ENCODE results near the gene TNNT2.

TNNT2 gene

DNA sequence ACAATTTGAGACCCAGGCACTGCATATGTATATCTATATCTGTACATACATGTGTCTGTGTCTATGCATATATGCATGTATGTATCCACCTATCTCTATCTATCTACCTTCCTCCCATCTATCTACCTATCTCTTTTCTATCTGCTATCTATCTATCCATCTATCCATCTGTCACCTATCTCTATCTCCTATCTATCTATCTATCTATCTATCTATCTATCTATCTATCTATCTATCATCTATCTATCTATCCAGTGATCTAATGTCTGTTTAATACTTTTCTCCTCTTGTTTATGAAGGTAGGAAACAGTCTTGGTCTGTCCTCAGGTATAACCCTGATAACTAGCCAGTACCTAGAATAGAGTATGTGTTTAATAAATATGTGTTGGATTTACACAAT lies 25.9 kb downstream of the TNNT2 start:
- ATAC-seq (ENCODE audit: low read depth): no peak
- Mint-ChIP-seq H3K9me3 (no peaks in the 10 kb centered on the region), H3K27me3 (peaks cover 19% of the 10 kb centered on the region), H3K4me1 (peaks cover 3% of the 10 kb centered on the region), H3K4me3 (no peak overlapping the region), H3K36me3 (no peaks in the 10 kb centered on the region), H3K27ac (no peak overlapping the region)
- no peak for DNase-seq (ENCODE audit: low spot score in 2 of 2)

DNA sequence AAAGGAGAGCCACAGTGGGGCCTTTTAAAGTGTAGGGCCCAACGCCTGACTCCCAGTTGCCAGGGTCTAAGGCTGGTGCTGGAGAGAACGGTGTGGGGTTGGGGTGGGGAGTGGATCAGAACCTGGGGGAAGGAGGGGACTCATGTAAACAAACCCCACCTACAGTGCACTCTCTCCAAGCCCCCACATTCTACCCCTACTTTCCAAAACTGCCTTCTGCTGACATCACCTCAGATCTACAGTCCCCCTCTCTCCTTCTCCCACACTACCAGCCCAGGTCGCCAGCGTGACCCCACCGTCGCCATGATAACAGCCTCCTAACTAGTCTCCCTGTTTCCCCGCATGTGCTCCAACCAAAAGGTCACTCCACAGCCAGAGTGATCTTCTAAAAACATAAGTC lies 26.6 kb downstream of the TNNT2 start:
- H3K27ac Mint-ChIP-seq: no peak overlapping the region
- DNase-seq (ENCODE audit: low spot score in 2 of 2) (no peak), ATAC-seq (ENCODE audit: low read depth) (no peak)
- no peak overlapping the region for H3K4me3 Mint-ChIP-seq
- no peaks in the 10 kb centered on the region for H3K36me3 Mint-ChIP-seq
- peaks cover 3% of the 10 kb centered on the region for H3K4me1 Mint-ChIP-seq
- H3K9me3 Mint-ChIP-seq: no peaks in the 10 kb centered on the region
- H3K27me3 Mint-ChIP-seq: peaks cover 19% of the 10 kb centered on the region

DNA sequence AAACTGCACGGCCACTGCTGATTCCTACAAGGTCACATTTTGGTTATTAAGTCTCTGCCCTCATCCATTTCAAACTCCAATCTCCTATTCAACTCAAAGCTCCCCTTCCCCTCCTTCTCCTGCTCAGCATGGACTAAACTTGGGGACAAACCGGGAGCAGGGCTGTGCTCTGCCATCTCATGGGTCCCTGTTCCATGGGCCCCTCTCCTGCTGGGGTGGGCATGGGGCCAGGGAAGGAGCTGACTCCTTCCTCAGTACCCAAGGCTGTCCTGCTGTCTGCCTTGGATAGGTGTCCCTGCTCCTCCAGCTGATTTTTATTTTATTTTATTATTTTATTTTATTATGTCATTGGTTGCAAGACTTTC lies 27.1 kb downstream of the TNNT2 start:
- H3K27ac Mint-ChIP-seq: no peak overlapping the region

DNA sequence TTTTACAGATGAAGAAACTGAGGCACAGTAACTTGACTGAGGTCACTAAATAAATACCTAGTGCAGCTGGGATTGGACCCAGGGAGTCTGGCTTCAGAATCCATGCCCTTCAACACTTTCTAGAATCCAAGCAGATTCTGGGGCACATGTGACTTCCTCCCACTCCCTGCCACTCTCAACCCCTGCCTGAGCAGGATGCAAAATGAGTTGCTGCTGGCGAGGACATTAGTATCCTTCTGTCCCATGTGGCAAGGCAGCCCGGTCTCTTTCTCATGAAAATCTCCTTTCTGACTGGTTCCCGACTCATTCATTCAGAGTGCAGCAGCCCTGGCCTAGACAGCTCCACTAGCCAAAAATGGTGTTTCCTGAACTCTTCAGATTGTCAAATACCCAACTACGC lies 28.4 kb downstream of the TNNT2 start:
- Mint-ChIP-seq H3K4me1 (peaks cover 3% of the 10 kb centered on the region), H3K36me3 (no peaks in the 10 kb centered on the region), H3K9me3 (no peaks in the 10 kb centered on the region), H3K27me3 (peaks cover 23% of the 10 kb centered on the region), H3K4me3 (no peak overlapping the region), H3K27ac (no peak overlapping the region)
- no peak for ATAC-seq (ENCODE audit: low read depth)
- no peak for DNase-seq (ENCODE audit: low spot score in 2 of 2)

More for the DNA sequence above, 27.1 kb downstream of the TNNT2 start:
- Mint-ChIP-seq H3K4me1 (peaks cover 3% of the 10 kb centered on the region), H3K27me3 (peaks cover 17% of the 10 kb centered on the region), H3K9me3 (no peaks in the 10 kb centered on the region), H3K36me3 (no peaks in the 10 kb centered on the region), H3K4me3 (no peak overlapping the region)
- no peak for DNase-seq (ENCODE audit: low spot score in 2 of 2)
- no peak for ATAC-seq (ENCODE audit: low read depth)

DNA sequence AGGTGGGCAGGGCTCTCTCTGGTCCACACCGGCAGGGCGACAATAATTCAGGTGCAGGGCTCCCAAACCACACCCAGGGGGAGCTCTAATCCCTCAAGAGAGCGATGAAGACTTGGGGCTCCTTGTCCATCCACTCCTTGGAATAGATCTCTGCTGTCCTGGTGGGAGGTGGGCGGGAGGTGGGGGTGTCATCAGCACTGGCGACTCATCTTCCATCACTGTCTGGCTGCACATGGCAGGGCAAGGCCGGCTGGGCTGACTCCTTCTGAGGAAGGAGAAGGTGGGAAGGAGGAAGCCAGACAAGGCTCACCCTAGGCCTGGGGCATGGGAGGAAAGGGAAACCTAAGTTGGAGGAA lies 29.3 kb downstream of the TNNT2 start:
- Mint-ChIP-seq H3K27ac (no peak overlapping the region), H3K36me3 (no peaks in the 10 kb centered on the region), H3K27me3 (peaks cover 23% of the 10 kb centered on the region), H3K9me3 (no peaks in the 10 kb centered on the region), H3K4me3 (no peak overlapping the region), H3K4me1 (peaks cover 3% of the 10 kb centered on the region)
- no peak for DNase-seq (ENCODE audit: low spot score in 2 of 2)
- ATAC-seq (ENCODE audit: low read depth): no peak

DNA sequence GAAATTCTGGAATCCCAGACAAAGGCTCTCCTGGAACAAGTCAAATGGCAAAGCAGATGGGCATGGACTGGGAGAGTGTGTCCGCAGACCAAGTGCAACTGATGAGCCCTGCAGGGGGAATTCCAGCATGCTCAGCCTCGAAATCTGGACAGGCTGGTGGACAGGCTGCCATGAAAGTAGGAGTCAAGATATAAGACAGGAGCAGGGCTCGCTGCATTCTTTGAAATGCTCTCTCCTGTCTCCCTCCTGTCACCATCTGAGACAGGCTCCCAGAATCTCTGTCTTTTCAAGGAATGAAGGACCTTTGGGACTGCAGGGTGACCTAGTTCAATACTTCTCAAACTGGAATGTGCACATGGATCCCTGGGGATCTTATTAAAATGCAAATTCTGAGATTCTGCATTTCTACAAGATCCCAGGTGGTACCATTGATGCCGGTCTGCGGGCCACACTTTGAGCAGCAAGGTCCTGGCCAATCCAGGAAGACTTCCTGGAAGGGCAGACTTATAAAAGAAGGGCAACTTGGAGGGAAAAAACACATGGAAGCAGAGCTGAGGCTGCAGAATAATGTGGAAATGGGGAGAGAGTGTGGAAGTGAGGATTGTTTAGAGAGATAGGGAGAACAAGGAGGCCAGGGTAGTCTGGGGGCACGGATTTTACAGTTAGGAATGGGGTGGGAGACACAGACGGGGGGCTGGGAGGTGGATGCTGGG lies 29.8 kb downstream of the TNNT2 start:
- no peak for ATAC-seq (ENCODE audit: low read depth)
- Mint-ChIP-seq H3K9me3 (no peaks in the 10 kb centered on the region), H3K27me3 (peaks cover 23% of the 10 kb centered on the region), H3K4me3 (no peak overlapping the region), H3K27ac (no peak overlapping the region), H3K4me1 (peaks cover 3% of the 10 kb centered on the region), H3K36me3 (no peaks in the 10 kb centered on the region)
- DNase-seq (ENCODE audit: low spot score in 2 of 2): no peak

DNA sequence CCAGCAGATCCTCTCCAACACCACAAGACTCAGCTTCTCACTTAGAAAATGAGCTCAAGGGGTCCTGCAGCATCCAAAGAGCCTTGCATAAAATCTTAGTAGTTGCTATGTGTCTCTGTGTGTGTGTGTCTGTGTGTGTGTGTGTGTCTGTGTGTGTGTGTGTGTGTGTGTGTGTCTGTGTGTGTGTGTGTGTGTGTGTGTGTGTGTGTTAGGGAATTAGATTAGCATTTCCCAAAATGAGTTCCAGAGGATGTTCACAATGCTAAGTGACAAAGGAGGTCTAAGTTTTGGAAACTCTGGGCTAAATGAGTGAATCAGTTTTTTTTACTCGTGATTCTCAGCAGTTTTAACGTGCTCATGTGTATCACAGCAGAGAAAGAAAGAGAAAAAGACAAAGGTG lies 30.5 kb downstream of the TNNT2 start:
- ATAC-seq (ENCODE audit: low read depth): no peak
- Mint-ChIP-seq H3K36me3 (no peaks in the 10 kb centered on the region), H3K4me1 (peaks cover 3% of the 10 kb centered on the region), H3K9me3 (no peaks in the 10 kb centered on the region), H3K27ac (no peak overlapping the region), H3K4me3 (no peak overlapping the region), H3K27me3 (peaks cover 23% of the 10 kb centered on the region)
- DNase-seq (ENCODE audit: low spot score in 2 of 2): no peak

DNA sequence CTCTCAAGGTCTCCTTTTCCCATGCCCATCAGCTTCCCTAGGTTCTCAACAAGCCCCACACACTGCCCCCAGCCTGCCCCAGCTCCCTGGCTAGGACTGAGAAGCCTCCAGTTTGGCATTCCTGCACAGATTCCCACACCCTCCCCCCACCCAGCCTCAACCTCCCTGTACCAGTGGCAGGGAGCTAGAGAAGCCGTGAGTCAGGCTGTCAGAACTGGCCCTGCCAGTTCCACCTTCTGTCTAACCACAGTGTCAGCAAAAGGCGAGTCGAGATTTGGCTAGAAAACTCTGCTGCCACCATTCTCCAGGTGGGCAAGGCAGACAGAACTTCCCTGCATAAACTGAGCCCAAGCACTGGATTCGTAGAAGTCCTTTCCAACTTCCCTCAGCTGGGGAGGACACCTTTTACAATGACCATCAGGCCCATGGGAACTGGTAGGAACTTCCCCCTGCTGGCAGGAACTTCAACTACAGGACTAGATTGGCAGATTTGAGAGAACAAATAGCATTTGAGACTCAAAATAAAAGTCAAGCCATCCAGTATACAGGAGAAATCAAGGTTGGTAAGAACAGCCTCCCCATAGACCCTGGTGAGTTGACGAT lies 31.0 kb downstream of the TNNT2 start:
- Mint-ChIP-seq H3K27me3 (peaks cover 21% of the 10 kb centered on the region), H3K4me1 (peaks cover 3% of the 10 kb centered on the region), H3K27ac (no peak overlapping the region), H3K4me3 (no peak overlapping the region), H3K36me3 (no peaks in the 10 kb centered on the region), H3K9me3 (peaks cover under 1% of the 10 kb centered on the region)
- ATAC-seq (ENCODE audit: low read depth) (no peak), DNase-seq (ENCODE audit: low spot score in 2 of 2) (no peak)

DNA sequence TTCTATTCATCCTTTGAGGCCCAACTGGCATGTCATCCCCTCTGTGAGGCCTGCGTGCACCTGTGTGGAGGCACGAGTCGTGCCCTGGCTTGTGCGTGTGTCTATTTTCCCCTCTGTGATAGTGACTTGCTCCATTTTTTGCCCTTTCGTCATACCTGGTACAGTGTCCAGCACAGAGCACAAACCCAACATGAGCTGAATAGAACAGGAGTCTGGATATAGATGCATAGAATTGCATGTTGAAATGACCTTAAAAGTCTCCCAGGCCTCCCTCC lies 32.5 kb downstream of the TNNT2 start:
- no peak for DNase-seq (ENCODE audit: low spot score in 2 of 2)
- no peak overlapping the region for H3K27ac Mint-ChIP-seq
- H3K36me3 Mint-ChIP-seq: no peaks in the 10 kb centered on the region
- no peak for ATAC-seq (ENCODE audit: low read depth)
- H3K4me3 Mint-ChIP-seq: no peak overlapping the region
- peaks cover 3% of the 10 kb centered on the region for H3K4me1 Mint-ChIP-seq
- peaks cover 2% of the 10 kb centered on the region for H3K9me3 Mint-ChIP-seq
- peaks cover 16% of the 10 kb centered on the region for H3K27me3 Mint-ChIP-seq

DNA sequence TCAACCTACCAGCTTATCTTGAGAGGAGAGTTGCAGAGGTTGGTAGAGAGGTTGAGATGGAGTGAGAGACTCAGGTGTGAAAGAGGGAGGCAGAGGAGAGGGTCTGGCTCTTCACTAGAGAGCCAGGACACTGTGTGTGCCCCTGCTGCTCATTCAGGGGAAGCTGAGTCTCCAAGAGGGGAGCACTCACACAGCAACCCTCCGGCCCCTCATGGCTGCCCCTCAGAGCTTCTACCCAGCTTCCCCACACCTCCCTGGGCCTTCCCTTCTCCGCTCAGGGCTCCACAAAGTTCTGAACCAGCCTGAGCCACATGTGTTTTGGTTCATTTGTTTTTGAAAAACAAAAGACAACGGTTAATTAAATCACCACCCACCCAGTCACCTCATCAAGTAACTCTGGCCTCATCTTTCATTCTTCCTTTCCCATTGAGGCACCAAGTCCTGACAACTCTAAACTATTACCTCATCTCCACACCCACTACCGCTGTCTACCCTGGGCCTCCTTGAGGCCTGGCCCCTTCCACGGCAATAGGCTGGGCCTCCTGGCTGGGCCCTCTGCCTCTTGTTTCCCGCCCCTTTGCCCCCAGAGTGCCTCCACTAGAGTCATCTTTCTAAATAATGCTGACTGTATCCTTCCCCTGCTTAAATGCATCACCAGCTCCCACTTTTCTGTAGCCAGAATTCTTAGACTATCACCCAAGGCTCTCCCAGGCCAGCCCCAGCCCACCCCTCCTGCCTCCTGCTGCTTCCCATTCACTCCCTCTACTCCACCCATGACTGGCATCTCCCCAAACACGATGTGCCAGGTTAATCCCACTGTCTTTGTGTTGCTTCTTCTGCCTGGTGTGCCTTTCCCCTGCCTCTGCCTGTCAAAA lies 33.0 kb downstream of the TNNT2 start:
- H3K36me3 Mint-ChIP-seq: no peaks in the 10 kb centered on the region
- H3K4me3 Mint-ChIP-seq: no peak overlapping the region
- H3K27ac Mint-ChIP-seq: no peak overlapping the region
- DNase-seq (ENCODE audit: low spot score in 2 of 2) (no peak), ATAC-seq (ENCODE audit: low read depth) (no peak)
- H3K9me3 Mint-ChIP-seq: peaks cover 2% of the 10 kb centered on the region
- H3K27me3 Mint-ChIP-seq: peaks cover 13% of the 10 kb centered on the region
- H3K4me1 Mint-ChIP-seq: peaks cover 3% of the 10 kb centered on the region

DNA sequence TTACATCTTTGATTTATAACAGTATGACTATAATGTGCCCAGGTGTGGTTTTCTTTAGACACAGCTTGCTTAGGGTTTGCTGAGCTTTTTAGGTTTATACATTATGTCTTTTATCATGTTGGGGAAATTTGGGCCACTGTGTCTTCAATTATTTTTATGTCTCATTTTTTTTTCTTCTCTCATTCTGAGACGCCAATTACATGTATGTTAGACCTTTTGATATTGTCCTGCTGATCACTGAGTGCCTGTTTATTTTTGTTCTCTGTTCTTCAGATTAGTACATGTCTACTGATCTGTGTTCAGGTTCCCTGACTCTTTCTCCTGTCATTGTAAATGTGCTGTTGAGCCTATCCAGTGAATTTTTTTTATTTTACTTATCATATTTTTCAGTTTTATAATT lies 36.1 kb downstream of the TNNT2 start:
- DNase-seq (ENCODE audit: low spot score in 2 of 2) (no peak), ATAC-seq (ENCODE audit: low read depth) (no peak)
- Mint-ChIP-seq H3K27ac (no peak overlapping the region), H3K9me3 (peaks cover 2% of the 10 kb centered on the region), H3K36me3 (no peaks in the 10 kb centered on the region), H3K4me1 (no peaks in the 10 kb centered on the region), H3K4me3 (no peak overlapping the region), H3K27me3 (peaks cover 11% of the 10 kb centered on the region)

DNA sequence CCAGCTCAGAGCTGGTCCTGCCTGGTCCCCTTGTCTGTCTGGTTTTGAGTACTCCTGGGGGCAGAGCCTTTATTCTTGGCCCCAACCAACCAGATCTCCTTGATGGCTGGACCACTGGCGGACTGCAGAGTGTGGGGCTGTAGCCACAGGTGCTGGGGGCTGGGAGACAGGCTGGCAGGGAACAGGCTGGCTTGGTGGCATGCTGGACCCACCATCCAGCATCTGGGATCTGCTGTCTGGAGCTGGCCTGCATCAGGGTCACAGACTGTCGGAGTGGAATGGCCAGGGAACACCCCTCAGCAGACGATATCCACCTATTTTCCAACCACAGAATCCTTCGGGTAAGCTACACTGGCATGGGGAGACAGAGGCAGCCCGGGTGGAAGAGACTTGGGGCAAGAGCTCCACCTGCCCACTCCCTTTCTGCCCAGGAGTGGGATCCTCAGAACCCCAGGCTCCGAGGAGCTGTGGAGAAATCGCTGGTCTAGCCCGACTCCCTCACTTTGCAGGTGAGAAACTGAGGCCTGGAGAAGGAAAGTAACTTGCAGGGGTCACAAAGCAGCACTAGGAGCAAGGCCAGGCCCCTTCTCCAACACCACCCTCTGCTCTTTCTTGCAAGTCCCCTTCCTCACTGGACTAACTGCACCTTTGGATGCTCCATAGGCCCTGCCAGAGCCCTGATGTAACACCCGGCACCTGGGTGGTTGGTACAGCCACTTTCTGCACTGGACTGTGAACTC lies 40.6 kb downstream of the TNNT2 start:
- H3K4me3 Mint-ChIP-seq: no peak overlapping the region
- peaks cover 2% of the 10 kb centered on the region for H3K9me3 Mint-ChIP-seq
- no peak for DNase-seq (ENCODE audit: low spot score in 2 of 2)
- H3K27ac Mint-ChIP-seq: no peak overlapping the region
- peaks cover 3% of the 10 kb centered on the region for H3K27me3 Mint-ChIP-seq
- no peaks in the 10 kb centered on the region for H3K4me1 Mint-ChIP-seq
- H3K36me3 Mint-ChIP-seq: no peaks in the 10 kb centered on the region
- no peak for ATAC-seq (ENCODE audit: low read depth)

DNA sequence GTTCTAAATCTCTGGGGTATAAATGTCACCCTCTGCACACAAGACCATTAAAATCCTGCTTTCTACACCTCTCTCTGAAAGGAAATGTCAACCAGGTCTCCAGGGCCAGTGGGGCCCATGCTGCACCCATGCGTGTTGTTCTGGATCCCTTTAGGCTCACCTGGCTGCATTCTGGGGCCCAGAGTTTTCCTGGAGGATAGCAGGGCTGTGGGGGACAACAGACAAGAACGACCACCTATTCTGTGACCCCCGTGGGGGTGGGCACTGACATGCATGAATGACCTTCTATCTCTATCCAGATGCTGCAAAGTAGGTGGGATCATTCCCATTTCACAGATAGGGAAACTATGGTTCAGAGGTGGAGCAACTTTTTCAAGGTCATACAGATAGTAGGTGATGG lies 41.6 kb downstream of the TNNT2 start:
- H3K9me3 Mint-ChIP-seq: no peaks in the 10 kb centered on the region
- H3K27me3 Mint-ChIP-seq: peaks cover 1% of the 10 kb centered on the region
- no peaks in the 10 kb centered on the region for H3K36me3 Mint-ChIP-seq
- no peak overlapping the region for H3K27ac Mint-ChIP-seq
- no peak overlapping the region for H3K4me3 Mint-ChIP-seq
- DNase-seq (ENCODE audit: low spot score in 2 of 2): no peak
- no peaks in the 10 kb centered on the region for H3K4me1 Mint-ChIP-seq
- no peak for ATAC-seq (ENCODE audit: low read depth)

DNA sequence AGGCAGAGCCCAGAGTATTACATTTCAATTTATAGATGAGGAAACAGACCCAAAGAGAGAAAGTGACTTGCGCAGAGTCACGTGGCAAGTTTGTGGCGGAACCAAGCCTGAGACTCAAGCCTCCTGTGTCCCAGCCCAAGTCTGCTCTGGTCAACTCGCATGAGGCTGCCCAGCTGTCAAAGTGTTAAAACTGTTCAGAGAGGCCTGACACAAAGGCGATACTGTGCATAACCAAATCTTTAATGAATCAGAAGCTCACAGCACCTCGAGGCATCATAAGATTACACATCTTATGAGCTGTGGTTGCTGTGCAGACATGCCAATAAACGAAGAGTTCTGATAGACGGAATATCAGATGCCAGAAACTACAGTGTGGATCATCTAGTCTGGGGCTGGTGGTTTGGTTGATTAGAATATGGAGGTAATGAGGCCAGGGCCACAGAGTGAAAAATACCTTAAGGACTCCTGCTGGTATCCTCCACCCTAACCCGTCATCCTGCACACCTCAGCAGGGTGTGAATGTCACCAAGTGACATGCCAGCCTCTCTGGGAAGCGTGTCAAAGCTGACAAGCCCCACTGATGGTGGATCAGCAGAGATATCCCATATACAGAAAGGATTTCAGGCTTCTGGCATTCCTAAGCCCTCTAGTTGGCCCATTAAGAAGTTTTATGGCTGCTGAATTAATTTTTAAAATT lies 42.2 kb downstream of the TNNT2 start:
- H3K27ac Mint-ChIP-seq: no peak overlapping the region
- no peak for ATAC-seq (ENCODE audit: low read depth)
- H3K9me3 Mint-ChIP-seq: no peaks in the 10 kb centered on the region
- DNase-seq (ENCODE audit: low spot score in 2 of 2): no peak
- no peaks in the 10 kb centered on the region for H3K36me3 Mint-ChIP-seq
- H3K4me3 Mint-ChIP-seq: no peak overlapping the region
- no peaks in the 10 kb centered on the region for H3K4me1 Mint-ChIP-seq
- peaks cover 1% of the 10 kb centered on the region for H3K27me3 Mint-ChIP-seq

Data from memory B cell (primary cell).